Gastroesophageal sphincter (tissue), 3 donors: Measurements from ENCODE around the gene ANGPT4.

ENCODE experiments used
- POLR2A ChIP-seq, 2 donors: fragments of 450-650 bp; IDR thresholded peaks; one replicate each; pipeline ENCODE4 v1.6.1; 2017; ENCODE audit warnings: antibody characterized with exemption in 2 of 2, mild to moderate bottlenecking in 2 of 2, moderate library complexity in 1 of 2
- POLR2AphosphoS5 ChIP-seq: sonication (generic); formaldehyde crosslinking; IDR thresholded peaks from one replicate; pipeline ENCODE4 v1.6.1; 2017; ENCODE audit warnings: antibody characterized with exemption
- TF ChIP-seq, protein P1 (sequence below), 4 experiments: fragments of 200-600 bp in 2 of 4; fragments of 450-650 bp in 2 of 4; sonication (generic) in 1 of 4; IDR thresholded peaks; one replicate each; pipeline ENCODE4 v1.5.1; 2017 to 2019; ENCODE audit warnings: antibody characterized with exemption in 4 of 4, mild to moderate bottlenecking in 2 of 4, moderate library complexity in 2 of 4

DNA sequence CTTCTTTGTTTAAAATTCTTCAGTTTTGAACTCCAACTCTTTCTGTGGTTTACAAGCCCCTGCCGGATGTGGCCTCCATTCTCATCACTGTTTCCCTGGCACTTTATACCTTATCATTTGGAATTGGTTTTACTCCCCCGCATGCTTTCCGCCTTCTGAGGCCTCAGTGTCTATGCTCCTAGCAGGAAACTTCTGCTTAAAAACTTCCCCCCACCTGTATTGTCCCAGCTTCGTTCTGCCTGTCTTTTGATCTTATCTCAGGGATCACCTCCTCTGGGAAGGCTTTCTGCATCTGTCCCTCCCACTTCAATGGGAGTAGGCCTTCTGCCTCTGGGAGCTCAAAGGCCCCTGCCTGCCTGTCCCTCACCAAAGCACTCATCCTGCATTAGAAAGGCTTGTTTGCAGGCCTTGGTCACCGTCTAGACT is 3.4 kb upstream of the ANGPT4 start:
- TF ChIP-seq POLR2AphosphoS5 (no peak), POLR2A (IDR thresholded peaks at IDR 0.05) (no peak)
- TF ChIP-seq, protein P1, sequence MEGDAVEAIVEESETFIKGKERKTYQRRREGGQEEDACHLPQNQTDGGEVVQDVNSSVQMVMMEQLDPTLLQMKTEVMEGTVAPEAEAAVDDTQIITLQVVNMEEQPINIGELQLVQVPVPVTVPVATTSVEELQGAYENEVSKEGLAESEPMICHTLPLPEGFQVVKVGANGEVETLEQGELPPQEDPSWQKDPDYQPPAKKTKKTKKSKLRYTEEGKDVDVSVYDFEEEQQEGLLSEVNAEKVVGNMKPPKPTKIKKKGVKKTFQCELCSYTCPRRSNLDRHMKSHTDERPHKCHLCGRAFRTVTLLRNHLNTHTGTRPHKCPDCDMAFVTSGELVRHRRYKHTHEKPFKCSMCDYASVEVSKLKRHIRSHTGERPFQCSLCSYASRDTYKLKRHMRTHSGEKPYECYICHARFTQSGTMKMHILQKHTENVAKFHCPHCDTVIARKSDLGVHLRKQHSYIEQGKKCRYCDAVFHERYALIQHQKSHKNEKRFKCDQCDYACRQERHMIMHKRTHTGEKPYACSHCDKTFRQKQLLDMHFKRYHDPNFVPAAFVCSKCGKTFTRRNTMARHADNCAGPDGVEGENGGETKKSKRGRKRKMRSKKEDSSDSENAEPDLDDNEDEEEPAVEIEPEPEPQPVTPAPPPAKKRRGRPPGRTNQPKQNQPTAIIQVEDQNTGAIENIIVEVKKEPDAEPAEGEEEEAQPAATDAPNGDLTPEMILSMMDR (IDR thresholded peaks at IDR 0.05), result no peak
